PFSK-1 (cell line): ENCODE measurements around the gene CDH26.

Source experiments
- FOXP2 ChIP-seq: optimal IDR thresholded peaks from 2 replicates; pipeline ENCODE3; 2011; ENCODE audit warnings: borderline replicate concordance, control low read depth, inconsistent platforms; ENCODE audit not compliant: insufficient read depth; ENCODE audit errors: extremely low read length, extremely low read depth
- POLR2AphosphoS5 ChIP-seq: IDR thresholded peaks from 2 replicates; pipeline ENCODE4 v1.6.1; 2012; ENCODE audit warnings: low read depth, mild to moderate bottlenecking, control low read depth, low read length, moderate library complexity
- REST ChIP-seq, 2 experiments: IDR thresholded peaks; 2 replicates each; pipeline versions ENCODE4 v1.6.1 to v1.8.0; 2011 to 2012; ENCODE audit warnings: low read depth in 2 of 2, low read length in 2 of 2, control low read depth in 1 of 2, inconsistent platforms in 1 of 2, mild to moderate bottlenecking in 1 of 2, moderate library complexity in 1 of 2; ENCODE audit not compliant: insufficient read depth in 1 of 2
- SIN3A ChIP-seq: IDR thresholded peaks from 2 replicates; pipeline ENCODE4 v1.6.1; 2012; ENCODE audit warnings: mild to moderate bottlenecking, low read length, moderate library complexity, borderline replicate concordance; ENCODE audit not compliant: insufficient read depth
- TAF1 ChIP-seq: IDR thresholded peaks from 2 replicates; pipeline ENCODE4 v1.6.1; 2012; ENCODE audit warnings: low read length, control low read depth, borderline replicate concordance; ENCODE audit not compliant: insufficient read depth

The CDH26 gene

GRCh38 chr20:60046011-60046413 lies 87.8 kb downstream of the CDH26 start:
- no peak for TF ChIP-seq FOXP2
- TF ChIP-seq POLR2AphosphoS5, result no peak
- no peak for TF ChIP-seq SIN3A
- TF ChIP-seq REST (IDR thresholded peaks at IDR 0.05; ENCODE audit: insufficient read depth in 1 of 2, low read depth in 2 of 2, low read length in 2 of 2), result no peak
- no peak for TF ChIP-seq TAF1

- no peak for TF ChIP-seq REST (IDR thresholded peaks at IDR 0.05; ENCODE audit: insufficient read depth in 1 of 2, low read depth in 2 of 2, low read length in 2 of 2)
- TF ChIP-seq TAF1, result no peak
- TF ChIP-seq POLR2AphosphoS5, result no peak
- no peak for TF ChIP-seq FOXP2
- no peak for TF ChIP-seq SIN3A
Observed at GRCh38 chr20:60046436-60046835, 88.2 kb downstream of the CDH26 start.

GRCh38 chr20:60046860-60047259 lies 88.6 kb downstream of the CDH26 start:
- TF ChIP-seq POLR2AphosphoS5 (no peak), REST (IDR thresholded peaks at IDR 0.05; ENCODE audit: insufficient read depth in 1 of 2, low read depth in 2 of 2, low read length in 2 of 2) (no peak), SIN3A (no peak), TAF1 (no peak), FOXP2 (no peak)

- no peak for TF ChIP-seq SIN3A
- TF ChIP-seq REST (IDR thresholded peaks at IDR 0.05; ENCODE audit: insufficient read depth in 1 of 2, low read depth in 2 of 2, low read length in 2 of 2), result no peak
- no peak for TF ChIP-seq POLR2AphosphoS5
- TF ChIP-seq FOXP2, result no peak
- TF ChIP-seq TAF1, result no peak
Observed at GRCh38 chr20:60048634-60049521, 90.7 kb downstream of the CDH26 start.
